DND-41 (cell line): ENCODE results near the gene MACROD2.

Experiments
- ATAC-seq: fragments of 200-7000 bp; cut with Tn5 transposase; 3 replicates; pipeline ENCODE4 v1.9.1; 2021; ENCODE audit warnings: low read depth; ENCODE audit not compliant: insufficient read depth
- DNase-seq: peaks from one replicate; pipeline ENCODE4 v3.0.0-alpha.2; 2020
- H2AFZ ChIP-seq: 2 replicates; pipeline ENCODE4 v1.6.0; 2012; ENCODE audit warnings: low read depth, low read length
- H3K27ac ChIP-seq: 2 replicates; pipeline ENCODE4 v1.5.1; 2012; ENCODE audit warnings: low read length, inconsistent platforms
- H3K27me3 ChIP-seq: fragments of 200-600 bp; sonication (generic); 2 replicates; pipeline ENCODE4 v1.6.0; 2012; ENCODE audit warnings: low read length, mild to moderate bottlenecking, inconsistent platforms; ENCODE audit not compliant: insufficient read depth, poor library complexity
- H3K36me3 ChIP-seq: 2 replicates; pipeline ENCODE4 v1.5.1; 2012; ENCODE audit warnings: low read length, inconsistent platforms; ENCODE audit not compliant: insufficient read depth
- H3K4me1 ChIP-seq: 2 replicates; pipeline ENCODE4 v1.5.1; 2012; ENCODE audit warnings: mild to moderate bottlenecking, low read length; ENCODE audit not compliant: insufficient read depth
- H3K4me2 ChIP-seq: 2 replicates; pipeline ENCODE4 v1.6.0; 2012; ENCODE audit warnings: mild to moderate bottlenecking, moderate library complexity, low read length, inconsistent platforms; ENCODE audit not compliant: insufficient read depth
- H3K4me3 ChIP-seq, 2 experiments: fragments of 200-600 bp in 1 of 2; shearing (Covaris generic) in 1 of 2; 2 replicates each; pipeline ENCODE4 v1.5.1; 2012 to 2016; ENCODE audit warnings: inconsistent platforms in 2 of 2, low read length in 2 of 2, mild to moderate bottlenecking in 2 of 2, low read depth in 1 of 2, moderate library complexity in 1 of 2
- H3K79me2 ChIP-seq: 2 replicates; pipeline ENCODE4 v1.6.0; 2012; ENCODE audit warnings: low read length, inconsistent platforms; ENCODE audit not compliant: insufficient read depth
- H3K9ac ChIP-seq: 2 replicates; pipeline ENCODE4 v1.6.0; 2012; ENCODE audit warnings: low read depth, mild to moderate bottlenecking, inconsistent platforms, low read length, moderate library complexity
- H3K9me3 ChIP-seq: 2 replicates; pipeline ENCODE4 v1.5.1; 2012; ENCODE audit warnings: low read length, moderate library complexity, mild to moderate bottlenecking, inconsistent platforms; ENCODE audit not compliant: insufficient read depth, severe bottlenecking
- H4K20me1 ChIP-seq: 2 replicates; pipeline ENCODE4 v1.6.0; 2012; ENCODE audit warnings: low read length; ENCODE audit not compliant: insufficient read depth
- CTCF ChIP-seq: IDR thresholded peaks from 2 replicates; pipeline ENCODE4 v1.5.1; 2012; ENCODE audit warnings: borderline replicate concordance, low read length, moderate library complexity, mild to moderate bottlenecking; ENCODE audit not compliant: poor library complexity, severe bottlenecking; ENCODE audit errors: extremely low read depth
- EZH2 ChIP-seq: IDR thresholded peaks from 3 replicates; pipeline ENCODE4 v1.6.1; 2012; ENCODE audit warnings: borderline replicate concordance, low read depth, mild to moderate bottlenecking, moderate library complexity, low read length, inconsistent platforms; ENCODE audit not compliant: severe bottlenecking

Gene MACROD2

GRCh38 chr20:14415467-14415866, 420.2 kb downstream of the MACROD2 start:
- H2AFZ ChIP-seq = no peak overlapping the region
- ATAC-seq (no peak), DNase-seq (no peak)
- no peaks in the 10 kb centered on the region for H4K20me1 ChIP-seq
- H3K4me2 ChIP-seq = no peak overlapping the region
- H3K9me3 ChIP-seq = no peaks in the 10 kb centered on the region
- no peaks in the 10 kb centered on the region for H3K79me2 ChIP-seq
- no peak overlapping the region for H3K27ac ChIP-seq
- TF ChIP-seq CTCF = no peak
- TF ChIP-seq EZH2 = no peak
- no peaks in the 10 kb centered on the region for H3K4me1 ChIP-seq
- H3K9ac ChIP-seq = no peak overlapping the region
- H3K27me3 ChIP-seq = peaks cover under 1% of the 10 kb centered on the region
- H3K36me3 ChIP-seq = no peaks in the 10 kb centered on the region
- H3K4me3 ChIP-seq = no peak overlapping the region

- ATAC-seq (no peak), DNase-seq (no peak)
- Histone ChIP-seq H3K4me1 (no peaks in the 10 kb centered on the region), H3K79me2 (no peaks in the 10 kb centered on the region), H3K9ac (no peak overlapping the region), H3K4me2 (no peak overlapping the region), H3K27me3 (no peaks in the 10 kb centered on the region), H3K4me3 (no peak overlapping the region), H3K27ac (no peak overlapping the region), H3K9me3 (no peaks in the 10 kb centered on the region), H2AFZ (no peak overlapping the region), H3K36me3 (no peaks in the 10 kb centered on the region), H4K20me1 (no peaks in the 10 kb centered on the region)
- TF ChIP-seq EZH2 (no peak), CTCF (no peak)
These were observed 423.1 kb downstream of the MACROD2 start for GRCh38 chr20:14418376-14418775.

GRCh38 chr20:14422892-14423291, 427.6 kb downstream of the MACROD2 start:
- TF ChIP-seq EZH2 (no peak), CTCF (no peak)
- H3K9me3 ChIP-seq = no peaks in the 10 kb centered on the region
- DNase-seq = no peak
- no peak overlapping the region for H3K9ac ChIP-seq
- no peak overlapping the region for H3K4me2 ChIP-seq
- ATAC-seq = no peak
- H3K4me1 ChIP-seq = no peaks in the 10 kb centered on the region
- no peaks in the 10 kb centered on the region for H3K36me3 ChIP-seq
- no peak overlapping the region for H3K4me3 ChIP-seq
- no peaks in the 10 kb centered on the region for H4K20me1 ChIP-seq
- H3K79me2 ChIP-seq = no peaks in the 10 kb centered on the region
- no peaks in the 10 kb centered on the region for H3K27me3 ChIP-seq
- H2AFZ ChIP-seq = no peak overlapping the region
- H3K27ac ChIP-seq = no peak overlapping the region

- ATAC-seq = no peak
- Histone ChIP-seq H2AFZ (no peak overlapping the region), H3K79me2 (no peaks in the 10 kb centered on the region), H3K4me1 (no peaks in the 10 kb centered on the region), H3K27ac (no peak overlapping the region), H3K9ac (no peak overlapping the region), H3K4me3 (no peak overlapping the region), H3K27me3 (peaks cover 5% of the 10 kb centered on the region), H3K9me3 (no peaks in the 10 kb centered on the region), H4K20me1 (no peaks in the 10 kb centered on the region), H3K4me2 (no peak overlapping the region), H3K36me3 (no peaks in the 10 kb centered on the region)
- DNase-seq = no peak
- TF ChIP-seq EZH2 = no peak
- TF ChIP-seq CTCF = no peak
These were observed 436.3 kb downstream of the MACROD2 start for GRCh38 chr20:14431568-14431967.
